Motor neuron (in vitro differentiated cells): Measurements from ENCODE around the gene UNCX. TPM values are rescaled to one million over a fixed set of nuclear protein-coding genes. Genes with fewer than 3 reads are reported as not detected.
A peak's percentile ranks its signal among the peaks of the same experiment; 100 is the strongest.

Experiments
- ATAC-seq, 8 experiments: fragments of 200-7000 bp; cut with Tn5 transposase; replicated peaks in 6 of 8; 2 replicates each; pipeline ENCODE4 v1.8.0; 2021; ENCODE audit warnings: mild to moderate bottlenecking in 8 of 8, moderate library complexity in 8 of 8
- H3K27ac ChIP-seq, 2 donors: fragments of 250-450 bp; sonication (Bioruptor Pico); 2 replicates each; pipeline ENCODE4 v1.9.0; 2021; ENCODE audit warnings: antibody characterized with exemption in 2 of 2, mild to moderate bottlenecking in 2 of 2, moderate library complexity in 1 of 2
- H3K4me1 ChIP-seq, 2 donors: fragments of 250-450 bp; sonication (Bioruptor Pico); replicated peaks in 1 of 2; 2 replicates each; pipeline ENCODE4 v1.6.1; 2021; ENCODE audit warnings: antibody characterized with exemption in 2 of 2, mild to moderate bottlenecking in 2 of 2, moderate library complexity in 1 of 2
- H3K4me3 ChIP-seq, 5 donors: fragments of 250-450 bp; sonication (Bioruptor Pico); 2 replicates each; pipeline ENCODE4 v1.9.0; 2021; ENCODE audit warnings: antibody characterized with exemption in 5 of 5, mild to moderate bottlenecking in 5 of 5, moderate library complexity in 4 of 5
- WGBS, 10 experiments: fragments of 450-650 bp; shearing (Covaris generic); methylation state at CpG; one replicate each; pipeline ENCODE4 v1.0.0; 2022; 5-methylcytosine and 5-hydroxymethylcytosine counted together
- in situ Hi-C, 9 experiments: fragments of 400-800 bp; cut with MboI; loops; one replicate each; pipeline ENCODE4 v1.15.0; 2021; ENCODE audit warnings: low sequenced_read_pairs in 9 of 9, low pct_unique_long_range_greater_than_20kb in 2 of 9; ENCODE audit not compliant: unreplicated experiment in 9 of 9
- total RNA-seq, 8 experiments: library from RNA; unstranded; fragments of 300-600 nt; gene quantifications; 2 replicates each; pipeline versions ENCODE4 v1.2.3 to v1.2.4, GENCODE V29; 2022

UNCX gene
- total RNA-seq, 8 experiments from 2014 or later, result 0.13 to 0.38 (median 0.18) TPM; not detected in 4

DNA sequence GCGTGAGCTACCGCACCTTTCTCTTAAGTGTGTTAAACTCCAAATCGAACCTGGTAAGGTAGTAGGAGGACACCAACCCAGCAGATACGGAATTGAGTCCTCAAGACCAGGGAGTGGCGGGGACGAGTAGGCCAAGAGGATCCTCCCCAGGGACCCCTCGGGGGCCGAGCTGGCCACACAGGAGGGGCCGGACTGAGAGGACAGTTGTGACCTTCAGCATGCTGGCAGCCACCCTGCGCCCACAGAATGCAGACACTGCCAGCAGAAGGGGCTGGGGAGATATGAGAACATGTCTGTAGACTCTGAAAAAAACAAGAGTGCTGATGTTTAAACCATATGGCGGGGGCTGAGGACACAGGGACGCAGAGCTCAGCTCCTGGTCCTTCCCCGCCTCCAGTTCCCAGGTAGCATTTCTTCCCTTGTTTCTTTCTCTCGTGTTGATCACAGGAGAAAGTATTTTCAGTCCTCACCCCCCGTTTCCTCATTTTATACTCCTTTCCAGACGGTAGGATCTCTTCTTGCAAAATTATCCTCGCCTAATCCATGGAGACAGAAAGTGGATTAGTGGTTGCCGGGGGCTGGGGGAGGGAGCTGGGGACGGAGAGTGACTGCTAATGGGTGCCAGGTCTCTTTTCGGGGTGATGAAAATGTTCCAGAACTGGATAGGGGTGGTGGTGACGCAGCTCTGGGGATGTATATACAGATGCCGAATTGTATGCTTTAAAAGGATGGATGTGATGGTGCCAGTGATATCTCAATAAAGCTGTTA, 11.5 kb upstream of the UNCX start:
- H3K4me3 ChIP-seq, result no peak overlapping the region
- no peak for ATAC-seq
- no peak overlapping the region for H3K27ac ChIP-seq
- in situ Hi-C loops, result loop anchor here in 4 of 9 experiments (25.0 kb wide), 3 partner anchors 166 to 216 kb away; no protein-coding TSS in a partner anchor
- WGBS, 10 experiments, result 0 to 55% (median 7%) methylated on average over 2 to 10 of the region's 22 CpGs; no CpG with 5 or more reads in 3 of the 10 experiments
- no peaks in the 10 kb centered on the region for H3K4me1 ChIP-seq

DNA sequence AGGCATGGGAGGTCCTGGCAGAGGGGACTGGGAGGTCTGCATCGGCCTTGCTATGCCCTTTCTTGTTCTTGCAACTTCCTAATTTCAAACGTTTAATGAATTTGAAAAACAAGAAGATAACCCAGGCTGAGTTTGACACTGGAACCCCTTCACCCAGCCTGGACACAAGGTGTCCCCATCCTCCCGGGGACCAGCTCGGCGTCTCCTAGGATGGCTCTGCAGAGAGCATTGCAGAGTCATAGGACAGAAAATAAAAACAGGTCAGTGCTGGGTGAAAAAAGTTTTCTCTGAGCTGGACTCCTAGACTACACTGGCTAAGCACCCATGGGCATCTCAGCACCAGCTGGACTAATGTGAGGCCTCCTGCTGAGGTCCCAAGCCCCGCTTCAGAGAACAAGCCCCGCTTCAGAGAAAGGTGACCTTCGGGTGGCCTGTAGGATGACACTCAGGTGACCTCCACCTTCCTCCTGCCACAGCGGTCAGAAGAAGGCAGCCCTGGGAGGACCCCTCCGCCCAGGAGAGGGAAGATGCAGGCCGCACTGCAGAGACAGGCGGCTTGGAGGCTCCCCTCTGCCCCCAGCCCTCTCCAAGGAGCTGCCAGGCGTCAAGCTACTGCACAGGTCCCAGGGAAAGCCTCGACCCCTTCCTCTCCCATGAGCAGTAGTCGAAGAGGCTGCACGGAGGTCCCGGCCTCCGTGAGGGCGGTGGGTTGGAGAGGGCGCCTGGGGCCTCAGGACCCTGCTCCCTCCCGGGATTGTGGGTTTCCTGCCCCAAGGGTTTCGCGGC, 9.3 kb upstream of the UNCX start:
- Histone ChIP-seq H3K4me3 (no peak overlapping the region), H3K4me1 (no peaks in the 10 kb centered on the region), H3K27ac (no peak overlapping the region)
- in situ Hi-C loops, result loop anchor here in 4 of 9 experiments (25.0 kb wide), 3 partner anchors 164 to 214 kb away; no protein-coding TSS in a partner anchor
- WGBS, 10 experiments, result 0 to 83% (median 6%) methylated on average over 1 to 11 of the region's 23 CpGs; no CpG with 5 or more reads in 2 of the 10 experiments
- ATAC-seq, result peak in 1 of 8 experiments; percentile 19

DNA sequence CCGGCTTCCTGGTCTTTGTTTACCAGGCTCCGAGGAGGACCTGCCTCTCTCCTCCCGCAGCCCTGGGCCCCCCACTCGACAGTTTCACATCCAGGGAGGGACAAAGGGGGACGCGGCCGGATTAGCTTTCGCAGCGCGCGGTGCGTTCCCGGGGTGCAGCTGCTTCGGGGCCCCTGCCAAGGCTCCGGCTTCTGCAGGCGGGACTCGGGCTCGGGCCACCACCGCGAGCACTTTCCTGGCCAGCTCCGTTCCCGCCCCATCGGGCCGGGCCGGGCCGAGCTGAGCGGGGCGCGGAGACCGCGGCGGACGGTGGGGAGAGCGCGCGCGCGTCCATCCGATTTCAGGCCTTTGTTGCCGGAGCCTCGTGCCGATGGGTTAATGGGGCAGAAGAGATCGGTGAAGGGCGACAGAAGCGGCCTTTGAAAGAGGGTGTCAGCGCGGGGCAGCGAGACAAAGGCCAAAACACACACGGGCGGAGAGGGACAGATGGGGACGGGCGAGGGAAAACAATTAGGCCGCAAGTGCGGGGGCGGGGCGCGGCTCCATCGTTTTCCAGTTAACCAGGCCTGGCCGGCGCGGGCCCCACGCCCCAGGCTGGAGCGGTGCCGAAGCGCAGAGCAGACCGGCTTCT, 8.5 kb upstream of the UNCX start:
- ATAC-seq, result peak; percentile 40 to 95 (median 85)
- in situ Hi-C loops, result loop anchor here in 4 of 9 experiments (25.0 kb wide), 3 partner anchors 163 to 213 kb away; no protein-coding TSS in a partner anchor
- 0 to 11% (median 4%) methylated on average over 3 to 14 of the region's 66 CpGs; no CpG with 5 or more reads in 3 of the 10 experiments for WGBS, 10 experiments
- Histone ChIP-seq H3K4me1 (no peaks in the 10 kb centered on the region), H3K27ac (no peak overlapping the region), H3K4me3 (no peak overlapping the region)

DNA sequence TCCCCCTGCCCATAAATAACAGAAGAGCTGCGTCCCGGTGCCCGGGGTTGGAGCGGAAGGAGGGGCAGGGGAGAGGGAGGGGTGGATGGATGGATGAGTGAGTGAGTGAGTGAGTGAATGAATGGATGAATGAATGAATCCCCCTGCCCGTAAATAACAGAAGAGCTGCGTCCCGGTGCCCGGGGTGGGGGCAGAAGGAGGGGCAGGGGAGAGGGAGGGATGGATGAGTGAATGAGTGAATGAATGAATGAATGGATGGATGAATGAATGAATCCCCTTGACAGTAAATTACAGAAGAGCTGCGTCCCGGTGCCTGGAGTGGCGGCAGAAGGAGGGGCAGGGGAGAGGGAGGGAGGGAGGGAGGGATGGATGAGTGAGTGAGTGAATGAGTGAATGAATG, 7.6 kb upstream of the UNCX start:
- Histone ChIP-seq H3K4me3 (no peak overlapping the region), H3K27ac (no peak overlapping the region), H3K4me1 (no peaks in the 10 kb centered on the region)
- in situ Hi-C loops, result no loop called here
- WGBS, 10 experiments, result no CpG with 5 or more reads among the region's 11 CpGs
- ATAC-seq, result no peak

DNA sequence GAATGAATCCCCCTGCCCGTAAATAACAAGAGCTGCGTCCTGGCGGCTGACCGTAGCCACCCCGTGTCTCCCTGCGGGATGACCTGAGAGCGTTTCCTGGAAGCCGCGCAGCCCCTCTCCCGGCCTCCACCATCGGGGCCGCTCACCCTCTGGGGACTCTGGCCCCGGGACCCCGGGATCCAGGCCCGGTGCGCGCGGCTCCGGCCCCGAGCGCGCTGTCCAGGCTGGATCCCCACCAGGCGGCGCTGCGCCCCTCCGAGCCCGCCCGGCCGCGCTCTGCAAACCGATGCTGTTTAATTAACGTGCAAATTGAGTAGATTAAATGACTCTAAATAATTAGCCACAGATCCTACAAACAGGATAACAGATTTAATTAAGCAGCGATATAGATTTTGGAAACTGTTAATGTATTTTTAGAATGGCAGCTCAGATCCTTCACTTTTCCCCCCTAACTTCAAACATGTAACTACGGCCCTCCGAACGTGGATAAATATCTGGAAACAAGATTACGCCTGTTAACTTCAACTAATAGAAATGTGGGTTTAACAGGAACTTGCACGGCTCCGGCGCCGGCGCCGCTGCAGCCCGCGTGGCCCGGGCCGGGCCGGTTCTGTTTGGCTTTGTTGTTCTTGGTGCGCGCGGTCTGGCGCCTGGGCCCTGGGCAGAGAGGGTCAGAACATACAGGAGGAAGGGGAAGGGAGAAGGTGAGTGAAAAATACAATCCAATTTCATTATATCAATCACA, 7.1 kb upstream of the UNCX start:
- ATAC-seq, result peak in 5 of 8 experiments; percentile 33 to 75 (median 42)
- Histone ChIP-seq H3K27ac (no peak overlapping the region), H3K4me3 (no peak overlapping the region), H3K4me1 (no peaks in the 10 kb centered on the region)
- in situ Hi-C loops, result no loop called here
- 0 to 31% (median 8%) methylated on average over 1 to 21 of the region's 52 CpGs; no CpG with 5 or more reads in 2 of the 10 experiments for WGBS, 10 experiments

DNA sequence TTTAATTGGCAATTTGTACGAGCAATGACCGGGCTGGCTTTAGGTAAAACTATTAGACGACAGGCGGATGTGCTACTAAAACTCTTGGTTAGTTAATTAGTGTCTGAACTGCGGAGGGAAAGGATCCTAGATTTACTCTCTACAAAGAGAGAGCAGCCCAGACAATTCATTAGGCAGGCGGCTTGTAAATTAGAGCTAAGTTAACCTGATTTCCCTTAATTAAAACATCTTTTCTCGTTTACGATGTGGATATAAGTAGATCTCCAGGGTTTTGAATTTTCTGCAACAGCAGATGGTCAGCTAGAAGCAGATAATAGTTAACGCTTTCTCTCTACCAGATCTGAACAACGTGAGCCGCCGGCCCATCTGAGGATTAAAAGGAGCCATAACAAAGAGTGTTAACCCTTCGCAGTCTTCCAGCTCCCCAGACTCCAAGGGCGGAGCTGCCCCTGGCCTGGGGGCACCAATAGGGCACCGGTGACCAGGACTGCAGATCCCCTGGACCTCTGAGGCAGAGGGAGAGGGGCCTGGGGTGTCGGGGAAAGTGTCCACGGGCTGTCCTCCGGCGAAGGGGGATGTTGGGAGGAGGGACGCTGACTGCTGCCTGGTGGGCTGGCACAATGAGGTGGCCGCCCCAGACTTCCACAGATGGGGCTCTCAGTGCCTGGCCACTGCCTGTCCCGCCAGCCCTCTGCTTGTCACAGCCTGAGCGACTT, 6.3 kb upstream of the UNCX start:
- no peak overlapping the region for H3K4me3 ChIP-seq
- in situ Hi-C loops, result no loop called here

DNA sequence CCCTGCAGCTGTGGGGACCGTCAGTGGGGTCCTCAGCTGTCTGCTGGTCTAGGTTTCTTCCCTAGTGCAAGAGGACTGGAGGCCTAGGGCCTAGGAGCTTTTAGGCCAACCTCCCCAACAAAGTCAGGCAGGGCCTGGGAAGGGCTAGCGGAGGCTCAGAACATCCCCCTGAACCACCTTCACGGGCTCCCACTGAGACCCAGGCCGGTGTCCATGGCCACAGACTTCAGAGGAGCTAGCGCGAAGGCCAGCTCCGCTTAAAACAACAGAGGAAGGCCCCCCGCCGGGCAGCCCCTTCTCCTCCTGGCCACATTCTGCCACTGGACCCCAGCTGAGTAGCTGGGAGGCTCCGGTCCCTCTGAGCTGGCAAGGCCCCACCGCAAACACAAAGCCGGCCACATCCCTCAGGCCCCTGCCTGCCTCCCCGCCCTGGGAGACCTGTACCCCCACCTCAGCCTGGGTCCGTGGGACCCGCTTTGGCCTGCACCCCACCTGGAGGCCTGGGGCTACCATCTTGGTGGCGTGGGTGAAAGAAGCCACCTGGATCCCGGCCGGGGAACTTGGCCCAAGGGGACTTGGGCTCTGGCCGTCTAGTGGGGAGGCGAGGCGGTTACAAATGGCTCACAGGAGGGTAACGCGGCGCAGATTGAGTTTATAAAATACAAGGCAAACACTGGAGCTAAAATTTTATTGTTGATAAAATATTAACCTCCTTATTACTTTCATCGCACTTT, 5.4 kb upstream of the UNCX start:
- WGBS, 10 experiments, result 0 to 100% (median 40%) methylated on average over 1 to 10 of the region's 25 CpGs; no CpG with 5 or more reads in 5 of the 10 experiments
- H3K4me3 ChIP-seq, result no peak overlapping the region
- no peaks in the 10 kb centered on the region for H3K4me1 ChIP-seq
- no peak for ATAC-seq
- in situ Hi-C loops, result no loop called here
- H3K27ac ChIP-seq, result no peak overlapping the region

More for the DNA sequence above, 6.3 kb upstream of the UNCX start:
- WGBS, 10 experiments, result 0 to 65% (median 13%) methylated on average over 2 to 11 of the region's 23 CpGs
- Histone ChIP-seq H3K27ac (no peak overlapping the region), H3K4me1 (no peaks in the 10 kb centered on the region)
- ATAC-seq, result no peak

DNA sequence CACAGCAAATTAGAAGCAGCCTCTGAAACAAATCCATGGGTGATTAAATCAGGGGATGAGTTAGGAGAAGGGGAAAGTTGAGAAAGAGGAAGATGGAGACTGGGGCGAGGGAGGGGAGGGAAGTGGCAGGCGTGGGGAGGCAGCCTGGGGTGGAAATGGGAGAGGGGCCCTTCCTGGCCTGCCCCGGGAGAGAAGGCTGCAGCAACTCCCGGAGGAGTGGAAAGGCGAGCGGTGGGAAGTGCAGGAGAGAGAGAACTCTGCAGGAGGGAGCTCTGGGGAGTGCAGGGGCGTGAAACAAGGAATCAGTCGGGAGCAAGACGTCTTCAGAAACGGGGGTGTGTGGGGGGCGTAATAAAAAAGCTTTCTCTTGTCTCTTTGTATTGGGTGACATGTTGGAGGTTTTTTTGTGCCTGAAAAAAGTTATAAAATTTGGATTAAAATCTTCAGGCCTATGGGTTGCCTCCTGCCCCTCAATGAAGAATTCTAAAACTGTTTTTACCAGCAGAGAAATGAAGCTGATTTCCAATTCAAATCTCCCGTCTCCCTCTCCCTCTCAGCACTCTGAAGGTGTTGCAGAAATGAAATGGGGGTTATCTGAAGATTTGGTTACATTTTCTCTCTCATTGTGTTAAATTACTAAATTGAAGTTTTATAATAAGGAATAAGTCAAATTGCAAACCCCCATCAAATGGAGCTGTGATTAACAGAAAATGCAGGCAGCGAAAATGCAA, 4.7 kb upstream of the UNCX start:
- in situ Hi-C loops, result no loop called here
- WGBS, 10 experiments, result 0 to 55% (median 2%) methylated on average over 1 to 4 of the region's 13 CpGs
- no peaks in the 10 kb centered on the region for H3K4me1 ChIP-seq
- ATAC-seq, result no peak
- no peak overlapping the region for H3K4me3 ChIP-seq
- H3K27ac ChIP-seq, result no peak overlapping the region

DNA sequence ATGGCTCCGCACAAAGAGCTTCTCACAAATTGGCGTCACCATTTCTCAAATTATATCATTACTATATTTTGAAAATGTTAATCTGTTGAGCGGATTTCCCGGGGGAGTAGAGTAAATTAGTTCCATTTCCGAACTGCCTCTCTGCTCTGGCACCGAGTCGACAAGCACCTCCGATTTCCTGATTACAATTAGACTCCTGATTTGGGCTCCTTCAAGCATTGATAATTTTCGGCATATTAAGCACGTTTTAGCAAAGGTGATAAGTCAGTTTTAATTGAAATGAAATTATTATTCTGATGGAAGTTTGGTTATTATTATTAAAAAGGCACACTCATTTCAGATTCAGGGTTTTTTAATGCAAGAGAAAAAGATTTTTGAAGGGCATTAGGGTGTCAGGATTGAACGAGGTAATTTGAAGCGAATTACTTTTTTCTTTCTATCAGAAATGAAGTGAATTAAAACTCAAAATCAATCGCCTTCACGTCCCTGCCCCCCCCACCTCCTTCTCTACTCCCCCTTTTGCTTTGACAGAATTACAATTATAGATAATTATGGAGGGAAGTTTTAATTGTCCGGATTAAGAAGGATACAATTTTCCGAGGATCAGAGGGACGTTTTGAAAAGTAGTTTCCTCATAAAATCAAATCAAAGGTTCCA, 4.0 kb upstream of the UNCX start:
- Histone ChIP-seq H3K27ac (no peak overlapping the region), H3K4me1 (no peaks in the 10 kb centered on the region), H3K4me3 (no peak overlapping the region)
- WGBS, 10 experiments, result 0 to 21% (median 7%) methylated on average over 6 to 17 of the region's 17 CpGs
- in situ Hi-C loops, result no loop called here
- ATAC-seq, result no peak

DNA sequence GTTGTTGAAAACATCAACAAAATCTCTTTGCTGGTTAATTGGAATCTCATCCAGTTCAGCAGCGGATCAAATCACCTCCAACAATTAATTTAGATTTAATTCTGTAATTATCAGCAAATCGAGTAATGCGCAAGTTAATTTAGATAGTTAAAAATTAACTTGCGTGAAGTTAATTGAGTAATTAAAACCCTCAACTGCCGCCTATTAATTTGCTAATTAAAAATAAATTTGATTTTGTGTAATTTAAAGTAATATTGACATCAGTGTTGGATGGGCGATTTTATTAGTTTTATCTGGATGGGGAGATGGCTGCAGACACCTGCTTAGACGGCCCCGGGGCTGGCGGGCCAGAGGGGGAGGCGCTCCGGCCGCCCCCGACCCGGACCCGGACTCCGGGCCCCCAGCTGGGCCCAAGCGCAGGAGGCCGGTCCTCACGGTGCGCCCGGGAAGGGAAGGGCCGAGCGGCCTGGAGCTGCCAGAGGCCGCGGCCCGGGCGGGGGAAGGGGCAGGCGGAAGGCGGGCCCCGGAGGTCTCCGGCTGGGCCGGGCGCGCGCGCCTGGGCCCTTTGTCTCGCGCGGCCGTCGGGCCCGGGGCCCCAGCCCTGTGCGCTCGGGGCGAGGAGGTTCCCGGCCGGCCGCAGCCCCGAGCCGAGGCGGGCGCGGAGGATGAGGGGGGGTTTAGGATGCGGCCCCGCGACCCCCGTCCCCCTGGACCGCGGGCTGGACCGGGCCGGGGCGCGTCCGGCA, 3.3 kb upstream of the UNCX start:
- in situ Hi-C loops, result no loop called here
- H3K4me3 ChIP-seq, result no peak overlapping the region
- H3K27ac ChIP-seq, result no peak overlapping the region
- no peak for ATAC-seq
- WGBS, 10 experiments, result 4 to 33% (median 16%) methylated on average over 2 to 9 of the region's 64 CpGs; no CpG with 5 or more reads in 1 of the 10 experiments
- H3K4me1 ChIP-seq, result no peaks in the 10 kb centered on the region
